ENCODE data around the gene ASAP2. TPM values are rescaled to one million over a fixed set of nuclear protein-coding genes. Genes with fewer than 3 reads are reported as not detected.

The ASAP2 gene
- total and polyA plus RNA-seq, 2 donors (not counting 1 experiment from before 2014, with no cell fraction given) = 0.04 TPM; not detected in 1

DNA sequence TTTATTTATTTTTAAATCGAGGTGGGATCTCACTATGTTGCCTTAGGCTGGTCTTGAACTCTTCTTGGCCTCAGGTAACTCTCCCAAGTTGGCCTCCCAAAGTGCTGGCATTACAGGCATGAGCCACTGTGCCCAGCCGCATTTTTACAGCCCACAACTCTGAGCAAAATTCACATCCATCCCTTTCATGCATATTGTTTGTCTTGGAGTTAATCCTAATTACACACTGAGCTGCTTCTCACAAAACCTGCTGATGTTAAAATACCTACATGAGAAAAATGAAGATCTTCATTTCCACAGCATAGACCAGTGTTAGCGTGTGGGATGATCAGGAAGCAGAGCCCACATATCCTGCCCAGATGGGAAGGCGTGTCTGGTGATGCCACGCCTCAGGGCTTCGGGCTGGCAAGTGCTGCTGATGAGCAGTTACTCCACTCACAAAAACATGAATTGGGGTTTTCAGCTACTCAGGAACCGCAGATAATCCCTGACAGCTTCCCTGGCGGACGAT lies 202.1 kb downstream of the ASAP2 start:
- H3K27ac ChIP-seq (ENCODE audit: low read length in 2 of 2) = no peak overlapping the region
- H3K9me3 ChIP-seq (ENCODE audit: control extremely low read depth in 1 of 3, control insufficient read depth in 2 of 3, insufficient read depth in 1 of 3, low read length in 2 of 3) = no peaks in the 10 kb centered on the region
- 87% methylated on average over 9 of the region's 9 CpGs for WGBS (ENCODE audit: insufficient coverage)
- TF ChIP-seq, protein P1, sequence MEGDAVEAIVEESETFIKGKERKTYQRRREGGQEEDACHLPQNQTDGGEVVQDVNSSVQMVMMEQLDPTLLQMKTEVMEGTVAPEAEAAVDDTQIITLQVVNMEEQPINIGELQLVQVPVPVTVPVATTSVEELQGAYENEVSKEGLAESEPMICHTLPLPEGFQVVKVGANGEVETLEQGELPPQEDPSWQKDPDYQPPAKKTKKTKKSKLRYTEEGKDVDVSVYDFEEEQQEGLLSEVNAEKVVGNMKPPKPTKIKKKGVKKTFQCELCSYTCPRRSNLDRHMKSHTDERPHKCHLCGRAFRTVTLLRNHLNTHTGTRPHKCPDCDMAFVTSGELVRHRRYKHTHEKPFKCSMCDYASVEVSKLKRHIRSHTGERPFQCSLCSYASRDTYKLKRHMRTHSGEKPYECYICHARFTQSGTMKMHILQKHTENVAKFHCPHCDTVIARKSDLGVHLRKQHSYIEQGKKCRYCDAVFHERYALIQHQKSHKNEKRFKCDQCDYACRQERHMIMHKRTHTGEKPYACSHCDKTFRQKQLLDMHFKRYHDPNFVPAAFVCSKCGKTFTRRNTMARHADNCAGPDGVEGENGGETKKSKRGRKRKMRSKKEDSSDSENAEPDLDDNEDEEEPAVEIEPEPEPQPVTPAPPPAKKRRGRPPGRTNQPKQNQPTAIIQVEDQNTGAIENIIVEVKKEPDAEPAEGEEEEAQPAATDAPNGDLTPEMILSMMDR (IDR thresholded peaks at IDR 0.05) = no peak
- no peak for TF ChIP-seq EZH2 (IDR thresholded peaks at IDR 0.05; ENCODE audit: borderline replicate concordance, insufficient read depth, low read depth, low read length, poor library complexity, severe bottlenecking)
- POLR2A ChIA-PET = no interaction called here
- intact Hi-C loops (cut with micrococcal nuclease) = no loop called here
- no peak overlapping the region for H3K9ac ChIP-seq (ENCODE audit: low read length)
- H3K4me3 ChIP-seq (ENCODE audit: control extremely low read depth in 1 of 5, extremely low read depth in 1 of 5, insufficient read depth in 1 of 5, low read depth in 2 of 5, low read length in 4 of 5) = no peak overlapping the region
- no peaks in the 10 kb centered on the region for H3K4me1 Mint-ChIP-seq
- no peak overlapping the region for H2AFZ ChIP-seq (ENCODE audit: insufficient read depth, low read depth, low read length, poor library complexity, severe bottlenecking)
- H3K27me3 Mint-ChIP-seq = no peaks in the 10 kb centered on the region
- H3K27me3 ChIP-seq (replicated peaks in 1 of 4; ENCODE audit: control extremely low read depth in 1 of 4, control insufficient read depth in 3 of 4, insufficient read depth in 4 of 4, low read length in 3 of 4) = no peaks in the 10 kb centered on the region
- peaks cover 13 to 44% of the 10 kb centered on the region in 2 experiments for H3K36me3 ChIP-seq (replicated peaks in 1 of 2; ENCODE audit: control extremely low read depth in 1 of 2, control insufficient read depth in 1 of 2, extremely low read depth in 1 of 2, insufficient read depth in 2 of 2, low read length in 1 of 2)
- no peak for DNase-seq
- no peak overlapping the region for H3K4me3 Mint-ChIP-seq
- ATAC-seq (ENCODE audit: low read depth) = no peak
- no peak overlapping the region for H3K4me2 ChIP-seq (replicated peaks; ENCODE audit: low read depth, low read length, poor library complexity, severe bottlenecking)
- H3K79me2 ChIP-seq (ENCODE audit: control insufficient read depth, insufficient read depth, low read length) = peaks cover under 1% of the 10 kb centered on the region
- H3K4me1 ChIP-seq (ENCODE audit: control insufficient read depth in 2 of 2, insufficient read depth in 2 of 2, low read length in 2 of 2) = peaks cover 0 to 3% of the 10 kb centered on the region in 2 donors
- no peaks in the 10 kb centered on the region for H3K9me3 Mint-ChIP-seq (ENCODE audit: insufficient read depth)
- H4K20me1 ChIP-seq (ENCODE audit: control insufficient read depth, insufficient read depth, low read length, poor library complexity, severe bottlenecking) = no peaks in the 10 kb centered on the region
- CTCF ChIA-PET = no interaction called here
- no peak overlapping the region for H3K27ac Mint-ChIP-seq

DNA sequence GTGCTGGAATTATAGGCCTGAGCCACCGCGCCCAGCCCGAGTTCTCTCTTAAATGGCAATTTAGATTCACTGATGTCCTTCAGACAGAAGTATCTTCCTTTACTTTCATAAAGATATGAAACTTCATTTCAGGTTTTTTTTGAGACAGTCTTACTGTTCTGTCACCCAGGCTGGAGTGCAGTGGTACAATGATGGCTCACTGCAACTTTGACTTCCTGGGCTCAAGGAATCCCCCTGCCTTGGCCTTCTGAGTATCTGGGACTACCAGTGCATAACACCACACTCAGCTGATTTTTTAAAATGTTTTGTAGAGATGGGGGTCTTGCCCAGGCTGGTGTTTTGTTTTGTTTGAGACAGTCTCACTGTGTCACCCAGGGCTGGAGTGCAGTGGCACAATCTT lies 203.5 kb downstream of the ASAP2 start:
- no peaks in the 10 kb centered on the region for H3K4me1 Mint-ChIP-seq
- intact Hi-C loops (cut with micrococcal nuclease) = no loop called here
- H3K27me3 Mint-ChIP-seq = no peaks in the 10 kb centered on the region
- no CpG with 5 or more reads among the region's 3 CpGs for WGBS (ENCODE audit: insufficient coverage)
- H3K36me3 ChIP-seq (replicated peaks in 1 of 2; ENCODE audit: control extremely low read depth in 1 of 2, control insufficient read depth in 1 of 2, extremely low read depth in 1 of 2, insufficient read depth in 2 of 2, low read length in 1 of 2) = peaks cover 11 to 53% of the 10 kb centered on the region in 2 experiments
- no peak overlapping the region for H3K4me2 ChIP-seq (replicated peaks; ENCODE audit: low read depth, low read length, poor library complexity, severe bottlenecking)
- peaks cover 10% of the 10 kb centered on the region for H3K79me2 ChIP-seq (ENCODE audit: control insufficient read depth, insufficient read depth, low read length)
- H4K20me1 ChIP-seq (ENCODE audit: control insufficient read depth, insufficient read depth, low read length, poor library complexity, severe bottlenecking) = no peaks in the 10 kb centered on the region
- no peak overlapping the region for H3K9ac ChIP-seq (ENCODE audit: low read length)
- H3K27ac ChIP-seq (ENCODE audit: low read length in 2 of 2) = peak overlapping the region in 1 of 2 donors; percentile 60
- no peaks in the 10 kb centered on the region for H3K27me3 ChIP-seq (replicated peaks in 1 of 4; ENCODE audit: control extremely low read depth in 1 of 4, control insufficient read depth in 3 of 4, insufficient read depth in 4 of 4, low read length in 3 of 4)
- no peak overlapping the region for H3K4me3 ChIP-seq (ENCODE audit: control extremely low read depth in 1 of 5, extremely low read depth in 1 of 5, insufficient read depth in 1 of 5, low read depth in 2 of 5, low read length in 4 of 5)
- H3K4me1 ChIP-seq (ENCODE audit: control insufficient read depth in 2 of 2, insufficient read depth in 2 of 2, low read length in 2 of 2) = peaks cover 0 to 3% of the 10 kb centered on the region in 2 donors
- H3K4me3 Mint-ChIP-seq = no peak overlapping the region
- ChIA-PET CTCF (no interaction called here), POLR2A (no interaction called here)
- no peak for ATAC-seq (ENCODE audit: low read depth)
- H3K27ac Mint-ChIP-seq = no peak overlapping the region
- no peak overlapping the region for H2AFZ ChIP-seq (ENCODE audit: insufficient read depth, low read depth, low read length, poor library complexity, severe bottlenecking)
- TF ChIP-seq EZH2 (IDR thresholded peaks at IDR 0.05; ENCODE audit: borderline replicate concordance, insufficient read depth, low read depth, low read length, poor library complexity, severe bottlenecking) = no peak
- TF ChIP-seq, protein P1 (IDR thresholded peaks at IDR 0.05) = no peak
- H3K9me3 ChIP-seq (ENCODE audit: control extremely low read depth in 1 of 3, control insufficient read depth in 2 of 3, insufficient read depth in 1 of 3, low read length in 2 of 3) = no peaks in the 10 kb centered on the region
- DNase-seq = no peak
- H3K9me3 Mint-ChIP-seq (ENCODE audit: insufficient read depth) = no peaks in the 10 kb centered on the region
